HG03280 (cell line): ENCODE data around the gene DIP2A.
"Not testable (repeated sequence)": the region's sequence is repeated elsewhere in the genome, so short reads cannot be mapped to it uniquely, and the experiment has no call there.

ENCODE experiments used
- ATAC-seq: cut with Tn5 transposase; IDR thresholded peaks from one replicate; pipeline ENCODE4 v1.9.1; 2021; ENCODE audit warnings: mild to moderate bottlenecking, moderate library complexity; ENCODE audit not compliant: unreplicated experiment

DIP2A gene

DNA sequence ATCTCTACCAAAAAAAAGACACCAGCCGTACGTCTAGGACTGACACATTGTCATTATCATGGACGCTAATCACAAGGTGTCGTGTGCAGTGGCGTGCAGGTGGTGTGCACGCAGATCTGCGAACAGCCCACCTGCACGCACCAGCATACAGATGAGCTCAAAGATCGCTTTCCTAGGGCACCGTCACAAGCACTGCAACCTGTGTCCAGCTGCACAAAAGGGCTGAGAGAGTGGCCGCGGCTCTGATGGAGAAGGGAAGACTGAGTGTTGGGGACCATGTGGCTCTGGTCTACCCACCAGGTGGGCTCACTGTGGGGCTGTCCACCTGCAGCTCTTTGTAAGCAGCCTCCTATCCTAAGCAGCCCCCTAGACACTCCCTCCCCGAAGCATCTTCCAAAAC lies 95.3 kb downstream of the DIP2A start:
- ATAC-seq: no peak

DNA sequence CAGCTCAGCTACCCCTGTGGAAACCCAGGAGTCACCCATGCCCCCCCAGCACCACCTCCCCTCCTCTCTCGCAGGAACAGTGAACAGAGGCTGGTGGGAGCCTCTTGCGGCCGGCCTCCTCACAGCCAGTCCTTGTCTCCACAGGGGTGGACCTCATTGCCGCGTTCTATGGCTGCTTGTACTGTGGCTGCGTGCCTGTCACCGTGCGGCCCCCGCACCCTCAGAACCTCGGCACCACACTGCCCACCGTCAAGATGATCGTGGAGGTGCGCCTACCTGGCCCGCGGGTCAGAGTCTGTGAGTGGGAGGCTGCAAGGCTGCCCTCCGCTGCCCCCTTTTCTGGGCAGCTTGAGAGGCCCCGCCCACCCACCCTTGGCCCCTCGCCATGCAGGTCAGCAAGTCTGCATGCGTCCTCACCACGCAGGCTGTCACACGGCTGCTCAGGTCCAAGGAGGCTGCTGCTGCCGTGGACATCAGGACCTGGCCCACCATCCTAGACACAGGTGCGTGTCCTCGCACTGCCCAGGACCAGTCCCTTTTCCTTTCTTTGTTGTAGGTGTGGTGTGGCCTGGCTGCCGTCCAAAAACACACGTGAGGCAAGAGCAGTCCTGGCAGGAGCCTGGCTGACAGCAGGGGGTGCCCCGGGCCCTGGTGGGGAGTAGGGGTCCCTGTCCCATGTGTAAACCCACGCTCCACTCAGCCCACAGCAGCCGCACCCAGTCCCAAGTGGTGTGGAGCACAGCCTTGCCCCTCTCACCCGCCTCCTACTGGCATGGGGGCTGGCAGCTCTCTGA lies 95.9 kb downstream of the DIP2A start:
- ATAC-seq: no peak

DNA sequence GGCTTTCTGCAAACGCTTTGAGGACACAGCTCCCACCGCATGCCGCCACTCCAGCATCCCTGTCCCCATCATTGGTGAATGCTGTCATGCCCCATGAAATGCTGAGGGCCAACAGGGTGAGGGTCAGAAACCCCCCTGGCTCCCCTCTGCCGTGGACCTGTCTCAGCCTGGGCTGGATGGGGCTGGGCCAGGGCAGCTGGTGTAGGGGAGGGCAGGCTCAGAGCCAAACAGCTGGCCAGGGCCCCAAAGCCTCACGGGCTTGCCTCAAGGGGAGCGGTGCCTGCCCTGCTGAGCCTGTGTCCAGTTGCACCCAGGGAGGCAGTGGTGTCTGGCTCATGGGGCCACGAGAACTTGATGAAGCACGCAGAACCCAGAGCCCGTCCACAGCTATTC lies 96.5 kb downstream of the DIP2A start:
- no peak for ATAC-seq

DNA sequence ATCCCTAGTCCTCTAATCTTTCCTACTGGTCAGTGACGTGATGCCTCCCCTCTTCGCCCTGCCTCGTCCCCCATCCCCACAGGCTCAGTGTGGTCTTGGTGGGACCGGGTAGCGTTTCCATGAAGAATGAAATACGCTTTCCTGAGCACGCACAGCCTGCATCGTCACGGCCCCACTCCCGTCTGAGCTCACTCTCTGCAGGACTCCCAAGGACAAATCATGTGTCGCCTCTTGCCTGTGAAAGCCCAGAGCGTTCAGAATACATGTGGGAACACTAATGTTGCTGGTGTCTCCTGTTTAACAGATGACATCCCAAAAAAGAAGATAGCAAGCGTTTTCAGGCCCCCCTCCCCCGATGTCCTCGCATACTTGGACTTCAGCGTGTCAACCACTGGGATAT lies 97.0 kb downstream of the DIP2A start:
- no peak for ATAC-seq

DNA sequence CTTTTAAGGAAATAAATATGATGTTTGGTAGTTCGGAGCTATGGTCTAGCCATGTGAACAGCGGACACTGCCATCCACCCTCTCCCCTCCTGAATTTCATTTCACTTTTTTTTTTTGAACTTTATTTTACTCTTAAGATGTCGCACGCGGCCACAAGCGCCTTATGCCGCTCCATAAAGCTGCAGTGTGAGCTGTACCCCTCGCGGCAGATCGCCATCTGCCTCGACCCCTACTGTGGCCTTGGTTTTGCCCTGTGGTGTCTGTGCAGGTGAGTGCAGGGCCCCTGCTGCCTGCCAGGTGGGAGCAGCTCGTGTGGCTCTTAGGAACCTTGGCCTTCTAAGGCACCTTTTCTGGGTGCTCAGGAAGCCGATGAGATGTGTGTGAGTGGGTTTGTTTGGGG lies 98.1 kb downstream of the DIP2A start:
- ATAC-seq: no peak

DNA sequence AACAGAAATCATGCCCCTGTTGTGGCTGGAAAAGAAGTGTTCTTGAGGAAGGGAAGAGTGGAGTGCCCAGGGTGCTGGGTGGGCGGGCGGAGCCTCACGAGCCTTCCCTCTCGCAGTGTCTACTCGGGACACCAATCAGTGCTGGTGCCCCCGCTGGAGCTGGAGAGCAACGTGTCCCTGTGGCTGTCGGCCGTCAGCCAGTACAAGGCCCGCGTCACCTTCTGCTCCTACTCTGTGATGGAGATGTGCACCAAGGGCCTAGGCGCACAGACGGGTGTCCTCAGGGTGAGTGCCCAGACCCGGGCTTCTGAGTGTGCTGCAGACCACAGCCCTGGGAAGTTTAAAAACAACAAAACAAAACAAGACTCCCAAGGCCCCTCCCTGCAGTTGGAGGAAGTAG lies 98.8 kb downstream of the DIP2A start:
- ATAC-seq: no peak

DNA sequence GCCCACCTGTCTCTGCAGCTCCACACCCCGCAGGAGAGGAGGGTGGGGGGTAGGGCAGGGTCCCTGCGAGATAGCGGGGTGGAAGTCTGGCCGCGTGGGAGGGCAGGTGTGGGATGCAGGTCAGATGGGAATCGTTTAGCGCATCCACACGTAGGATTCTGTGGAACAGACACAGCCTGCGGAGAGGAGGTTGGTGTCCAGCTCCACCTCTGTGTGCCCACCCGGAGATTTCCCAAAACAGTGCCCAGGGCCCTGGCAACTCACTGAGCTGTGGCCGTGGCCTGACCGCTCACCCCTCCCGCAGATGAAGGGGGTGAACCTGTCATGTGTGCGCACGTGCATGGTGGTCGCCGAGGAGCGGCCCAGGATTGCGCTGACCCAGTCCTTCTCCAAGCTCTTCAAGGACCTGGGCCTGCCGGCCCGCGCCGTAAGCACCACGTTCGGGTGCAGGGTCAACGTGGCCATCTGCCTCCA lies 99.3 kb downstream of the DIP2A start:
- ATAC-seq: no peak

DNA sequence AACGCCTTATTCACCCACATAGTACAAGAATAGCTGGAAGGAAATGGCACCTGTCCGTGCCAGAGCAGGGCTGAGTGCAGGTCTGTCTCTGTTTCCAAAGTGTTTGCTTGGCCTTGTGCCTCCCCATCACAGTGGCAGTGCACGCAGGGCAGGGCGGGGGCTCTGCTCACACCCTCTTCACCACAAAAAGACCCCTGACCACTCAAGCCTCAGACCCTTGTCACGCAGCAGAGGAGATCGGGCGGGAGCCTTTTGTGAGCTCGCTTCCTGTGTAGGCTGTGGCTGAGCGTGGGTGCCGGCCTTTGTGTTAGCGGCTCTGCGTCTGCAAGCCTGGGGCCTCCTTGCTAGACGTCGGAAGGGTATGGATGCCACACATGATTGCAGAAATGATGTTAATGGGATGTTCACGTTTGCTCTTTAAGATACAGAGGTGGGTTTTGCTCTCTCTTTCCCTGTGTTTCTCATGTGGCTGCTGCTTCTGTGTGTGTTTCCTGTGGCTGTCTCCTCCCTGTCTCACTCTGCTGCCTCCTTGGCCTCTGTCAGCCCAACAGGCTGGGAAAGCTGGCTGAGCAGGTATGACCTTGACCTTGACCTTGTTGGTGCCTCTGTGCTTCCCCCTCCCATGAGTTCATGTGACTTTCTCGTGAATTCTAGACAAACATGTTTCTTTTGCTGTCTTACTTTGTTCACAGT lies 100.7 kb downstream of the DIP2A start:
- peak; percentile 51 for ATAC-seq

DNA sequence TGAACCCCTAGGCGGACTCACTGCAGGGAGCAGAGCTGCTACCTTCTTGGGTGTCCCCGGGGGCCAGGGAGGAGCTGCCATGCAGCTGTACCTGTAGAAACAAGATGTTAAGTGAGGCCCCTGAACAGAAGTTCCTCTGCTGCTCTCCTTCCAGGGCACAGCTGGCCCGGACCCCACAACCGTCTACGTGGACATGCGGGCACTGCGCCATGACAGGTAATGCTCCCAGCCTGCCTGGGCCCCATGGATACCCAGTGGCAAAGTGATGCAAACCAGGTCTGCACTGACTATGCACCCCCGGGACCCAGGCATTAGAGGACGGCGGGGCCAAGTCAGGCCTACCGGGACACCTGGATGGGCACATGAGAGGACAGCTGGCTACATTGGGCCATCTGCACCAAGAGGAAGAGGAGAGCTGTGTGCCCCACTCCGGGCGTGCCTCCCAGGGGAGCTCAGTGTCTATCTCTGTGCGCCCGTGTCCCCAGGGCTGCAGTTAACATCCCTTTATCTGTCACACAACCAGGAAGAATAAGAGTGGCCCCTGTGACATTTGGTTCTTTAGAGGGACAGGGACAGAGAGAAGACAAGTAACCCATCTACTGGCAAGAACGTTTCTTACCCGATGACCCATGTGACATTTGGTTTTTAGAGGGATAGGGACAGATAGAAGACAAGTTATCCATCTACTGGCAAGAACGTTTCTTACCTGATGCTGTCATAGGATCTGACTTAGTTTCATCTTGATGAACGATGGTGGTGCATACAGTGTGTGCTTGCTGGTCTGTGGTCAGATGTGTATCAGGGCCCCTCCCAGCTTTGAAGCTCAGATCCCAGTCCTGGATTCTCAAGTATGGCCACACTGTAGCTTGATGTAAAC lies 102.1 kb downstream of the DIP2A start:
- no peak for ATAC-seq

DNA sequence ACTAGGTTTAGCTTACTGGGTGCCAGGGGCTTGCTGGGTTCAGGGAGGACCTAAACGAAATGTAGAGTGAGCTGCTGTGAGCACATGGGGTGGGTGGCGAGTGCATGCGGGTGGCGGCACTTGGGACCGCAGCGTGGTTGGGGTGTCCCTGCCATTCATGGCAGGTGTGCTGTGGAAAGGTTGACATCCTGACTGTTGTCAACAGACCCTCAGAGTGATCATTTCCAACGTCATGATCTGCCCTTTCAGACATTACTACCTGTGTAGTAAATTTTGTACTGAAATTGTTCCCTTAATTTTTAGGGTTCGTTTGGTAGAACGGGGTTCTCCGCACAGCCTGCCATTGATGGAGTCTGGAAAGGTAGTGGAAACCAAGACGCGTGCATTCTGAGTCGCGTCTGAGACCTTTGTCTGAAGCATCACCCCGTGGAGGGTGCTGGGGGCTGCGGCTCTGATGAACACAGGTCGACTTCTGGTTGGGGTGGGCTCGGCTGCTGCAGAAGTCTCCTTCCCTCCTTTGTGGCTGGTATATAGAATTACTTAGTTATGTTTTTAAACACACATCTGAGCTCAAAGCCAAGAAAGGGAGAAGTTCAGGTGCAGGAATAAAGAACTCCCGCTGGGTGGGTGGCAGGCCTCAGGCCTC lies 102.9 kb downstream of the DIP2A start:
- ATAC-seq: no peak

DNA sequence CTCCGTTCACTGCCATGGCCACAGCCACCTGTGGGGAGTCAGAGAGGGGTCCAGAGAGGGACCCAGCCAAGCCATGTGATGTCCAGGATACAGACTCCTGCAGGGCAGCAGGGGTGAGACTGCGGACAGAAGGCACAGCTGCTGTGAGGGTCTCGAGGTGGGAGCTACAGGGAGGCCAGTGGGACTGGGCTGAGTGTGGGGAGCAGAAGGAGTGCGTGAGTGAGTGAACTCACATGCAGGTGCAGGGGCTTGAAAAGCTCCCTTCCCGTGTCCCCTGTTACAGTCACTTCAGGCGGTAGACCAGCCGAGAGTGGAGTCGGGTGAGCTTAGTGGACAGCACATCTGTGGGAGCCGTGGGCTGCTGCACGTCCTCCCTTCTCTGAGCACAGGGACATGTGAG lies 103.8 kb downstream of the DIP2A start:
- ATAC-seq: no peak

DNA sequence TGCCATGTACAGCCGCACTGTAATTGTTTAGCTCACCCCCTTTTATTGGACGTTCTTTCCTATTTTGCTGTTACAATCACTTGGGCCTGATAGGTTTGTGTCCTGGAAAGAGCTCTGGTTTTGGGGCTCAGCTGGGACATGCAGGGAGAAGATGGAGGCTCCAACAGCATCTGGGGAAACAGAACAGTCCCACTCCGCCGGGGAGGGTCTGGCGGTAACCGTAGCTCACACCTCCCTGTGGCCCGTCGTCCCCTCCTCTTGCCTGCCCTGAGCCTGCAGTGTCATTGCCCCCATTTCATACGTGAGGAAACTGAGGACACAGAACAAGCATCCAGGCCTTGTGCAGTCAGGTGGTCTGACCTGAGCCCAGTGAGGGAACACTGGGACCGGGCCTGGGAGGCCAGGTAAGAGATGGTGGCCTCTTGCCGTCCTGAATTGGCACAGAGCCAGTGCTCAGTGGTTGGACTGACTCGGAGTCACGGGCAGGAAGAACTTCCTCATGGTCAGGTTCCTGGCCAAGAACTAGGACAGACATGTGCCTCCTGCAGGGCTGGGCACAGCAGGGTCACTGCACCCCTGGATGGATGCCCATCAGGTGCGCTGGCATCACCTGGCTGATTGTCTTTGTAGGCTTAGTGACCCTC lies 104.4 kb downstream of the DIP2A start:
- no peak for ATAC-seq

DNA sequence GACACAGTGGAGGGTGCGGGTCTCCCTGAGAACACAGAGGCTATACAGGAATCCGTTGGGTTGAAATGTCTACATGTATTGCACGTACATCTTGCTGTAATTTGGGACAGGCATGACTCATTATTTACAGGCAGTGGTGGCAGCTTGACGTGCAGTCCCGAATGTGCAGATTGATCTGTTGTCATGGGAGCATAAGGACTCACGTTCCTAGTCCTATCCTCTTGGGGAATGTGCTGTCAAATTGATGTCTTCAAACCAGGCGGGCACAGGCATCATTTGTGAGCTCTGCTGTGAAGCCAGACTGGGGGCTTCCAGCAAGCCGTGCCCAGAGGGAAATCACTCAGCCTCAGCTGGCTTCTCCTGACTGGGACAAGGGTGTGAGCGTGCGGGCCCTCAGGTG lies 105.7 kb downstream of the DIP2A start:
- no peak for ATAC-seq

DNA sequence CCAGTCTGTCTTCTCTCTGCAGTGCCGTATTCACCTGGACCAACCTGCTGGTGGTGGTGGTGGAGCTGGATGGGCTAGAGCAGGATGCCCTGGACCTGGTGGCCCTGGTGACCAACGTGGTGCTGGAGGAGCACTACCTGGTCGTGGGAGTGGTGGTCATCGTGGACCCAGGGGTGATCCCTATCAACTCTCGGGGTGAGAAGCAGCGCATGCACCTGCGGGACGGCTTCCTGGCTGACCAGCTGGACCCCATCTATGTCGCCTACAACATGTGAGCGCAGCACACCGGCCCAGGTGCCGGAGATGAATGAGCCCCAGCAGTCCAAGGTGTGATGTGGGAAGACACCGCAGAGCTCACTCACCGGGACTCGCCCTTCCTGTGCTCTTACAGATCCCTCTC lies 108.7 kb downstream of the DIP2A start:
- no peak for ATAC-seq

DNA sequence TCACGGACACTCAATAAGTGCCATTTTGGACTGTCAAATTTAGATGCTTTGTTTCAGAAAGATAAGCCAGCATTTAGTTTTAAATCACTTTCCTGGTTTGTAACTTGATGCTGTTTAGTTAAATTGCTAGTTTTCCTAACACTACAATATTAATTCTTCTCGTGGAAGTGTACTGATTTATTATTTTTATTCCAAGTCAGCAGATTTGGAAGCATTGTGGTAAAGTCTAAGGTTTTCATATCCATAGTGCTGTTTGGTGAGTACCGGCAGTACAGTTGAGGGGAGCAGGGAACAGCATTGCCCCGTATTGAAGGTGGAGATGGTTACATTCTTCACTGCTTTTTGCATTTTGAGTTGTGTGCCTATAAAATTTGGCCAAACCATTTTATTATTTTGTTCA lies 109.9 kb downstream of the DIP2A start:
- ATAC-seq: no peak

DNA sequence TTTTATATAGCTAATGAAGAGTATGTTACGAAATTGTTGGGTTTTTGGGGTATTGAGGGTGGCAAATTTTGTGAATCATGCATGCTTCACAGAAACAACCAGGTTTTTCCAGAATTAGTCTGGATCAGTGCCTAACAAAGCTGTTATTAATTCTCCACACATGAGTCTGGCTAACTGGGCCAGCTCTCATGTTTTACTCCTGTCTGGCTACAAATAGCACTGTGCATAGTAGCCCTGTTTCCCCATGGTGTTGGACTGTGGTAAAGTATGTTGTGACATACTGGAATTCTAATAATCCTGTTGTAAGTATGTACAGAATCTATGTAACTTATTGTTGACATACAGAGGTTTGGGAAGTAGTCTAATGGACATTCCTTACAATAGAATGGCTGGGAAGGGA lies 110.4 kb downstream of the DIP2A start:
- no peak for ATAC-seq

DNA sequence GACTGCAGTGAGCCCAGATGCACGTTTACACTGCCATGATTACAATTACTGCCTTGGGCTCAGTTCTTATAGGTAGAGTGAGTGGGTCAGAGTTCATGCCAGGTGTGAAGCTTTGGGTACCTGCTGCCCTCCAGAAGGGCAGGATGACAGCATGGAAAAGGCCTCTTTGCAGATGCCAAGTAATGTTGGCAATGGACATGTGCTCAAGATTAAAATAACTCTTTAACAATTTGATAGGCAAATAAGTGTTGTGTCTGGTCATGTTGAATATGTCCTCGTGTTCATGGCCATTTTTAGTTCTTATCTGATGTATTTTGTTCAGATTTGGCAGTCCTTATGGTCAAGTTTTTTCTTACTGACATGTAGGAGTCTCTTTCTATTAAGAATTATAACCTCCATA lies 111.4 kb downstream of the DIP2A start:
- no peak for ATAC-seq

DNA sequence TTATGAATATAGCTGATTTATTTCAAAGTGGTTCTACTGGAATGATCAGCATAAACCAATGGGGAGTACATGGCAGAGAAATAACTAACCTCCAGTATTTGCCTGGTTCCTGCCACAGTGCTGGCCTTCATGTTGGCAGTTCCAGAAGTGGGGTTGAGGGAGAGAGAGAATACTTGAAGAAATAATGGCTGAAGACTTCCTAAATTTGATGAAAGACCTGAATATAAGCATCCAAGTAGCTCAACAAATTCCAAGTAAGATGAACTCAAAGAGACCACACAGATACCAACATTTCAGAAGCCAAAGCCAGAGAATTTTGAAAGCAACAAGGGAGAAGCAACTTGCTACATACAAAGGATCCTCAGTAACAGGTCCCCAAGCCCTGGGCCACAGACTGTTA lies 111.9 kb downstream of the DIP2A start:
- no peak for ATAC-seq

DNA sequence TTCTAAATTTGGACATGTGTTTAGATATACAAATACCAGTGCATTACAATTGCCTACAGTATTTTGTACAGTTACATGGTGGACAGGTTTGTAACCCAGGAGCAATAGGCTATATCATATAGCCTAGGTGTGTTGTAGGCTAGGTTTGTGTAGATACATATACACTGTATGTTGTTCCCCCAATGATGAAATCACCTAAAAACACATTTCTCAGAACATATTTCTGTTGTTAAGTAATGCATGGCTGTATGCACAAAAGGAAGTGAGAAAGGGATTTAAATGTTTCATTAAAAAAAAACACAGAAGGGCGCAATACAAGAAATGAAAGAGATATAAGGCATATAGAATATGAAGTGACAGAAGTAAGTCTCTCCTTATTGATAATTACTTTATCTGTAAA lies 114.2 kb downstream of the DIP2A start:
- ATAC-seq: no peak

DNA sequence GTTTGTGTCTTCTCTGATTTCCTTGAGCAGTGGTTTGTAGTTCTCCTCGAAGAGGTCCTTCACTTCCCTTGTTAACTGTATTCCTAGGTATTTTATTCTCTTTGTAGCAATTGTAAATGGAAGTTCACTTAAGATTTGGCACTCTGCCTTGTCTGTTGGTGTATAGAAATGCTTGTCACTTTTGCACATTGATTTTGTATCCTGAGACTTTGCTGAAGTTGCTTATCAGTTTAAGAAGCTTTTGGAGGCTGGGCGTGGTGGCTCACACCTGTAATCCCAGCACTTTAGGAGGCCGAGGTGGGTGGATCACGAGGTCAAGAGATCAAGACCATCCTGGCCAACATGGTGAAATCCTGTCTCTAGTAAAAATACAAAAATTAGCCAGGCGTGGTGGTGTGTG lies 119.1 kb downstream of the DIP2A start:
- ATAC-seq: not testable (repeated sequence)

DNA sequence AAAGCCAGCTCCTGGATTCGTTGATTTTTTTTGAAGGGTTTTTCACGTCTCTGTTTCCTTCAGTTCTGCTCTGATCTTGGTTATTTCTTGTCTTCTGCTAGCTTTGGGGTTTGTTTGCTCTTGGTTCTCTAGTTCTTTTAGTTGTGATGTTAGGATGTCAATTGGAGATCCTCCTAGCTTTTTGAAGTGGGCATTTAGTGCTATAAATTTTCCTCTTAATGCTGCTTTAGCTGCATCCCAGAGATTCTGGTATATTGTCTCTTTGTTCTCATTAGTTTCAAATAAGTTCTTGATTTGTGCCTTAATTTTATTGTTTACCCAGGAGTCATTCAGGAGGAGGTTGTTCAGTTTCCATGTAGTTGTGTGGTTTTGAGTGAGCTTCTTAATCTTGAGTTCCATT lies 120.7 kb downstream of the DIP2A start:
- ATAC-seq: not testable (repeated sequence)
